ENCODE data around the gene PAK6.

The PAK6 gene

DNA sequence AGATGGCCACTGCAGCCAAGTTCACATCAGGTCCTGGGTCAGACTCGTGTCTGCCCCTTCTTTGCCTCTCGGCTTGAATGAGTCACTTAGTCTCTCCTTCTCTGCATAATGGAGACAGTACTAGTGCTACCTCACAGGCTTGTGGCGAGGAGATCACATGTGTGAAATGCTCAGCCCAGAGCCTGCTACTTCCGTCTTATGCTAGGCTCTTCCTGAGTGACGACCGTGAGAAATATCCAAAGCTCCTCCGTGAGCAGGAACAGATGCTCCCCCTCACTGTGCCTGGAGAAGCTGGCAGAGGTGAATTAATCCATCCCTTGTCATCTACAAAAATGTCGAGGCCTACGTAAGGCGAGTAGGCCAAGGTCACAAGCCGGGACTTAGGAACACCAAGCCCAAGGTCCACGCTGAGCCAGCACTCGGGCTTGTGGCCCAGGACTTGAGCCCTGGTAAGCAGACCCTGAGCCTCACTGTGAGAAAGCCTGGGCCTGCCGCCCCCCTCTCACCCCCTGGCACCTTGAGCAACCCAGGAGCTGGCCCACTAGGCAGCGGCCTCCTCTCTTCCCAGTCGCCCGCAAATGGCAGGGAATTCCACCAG is 17.9 kb downstream of the PAK6 start:
- no peak for DNase-seq

DNA sequence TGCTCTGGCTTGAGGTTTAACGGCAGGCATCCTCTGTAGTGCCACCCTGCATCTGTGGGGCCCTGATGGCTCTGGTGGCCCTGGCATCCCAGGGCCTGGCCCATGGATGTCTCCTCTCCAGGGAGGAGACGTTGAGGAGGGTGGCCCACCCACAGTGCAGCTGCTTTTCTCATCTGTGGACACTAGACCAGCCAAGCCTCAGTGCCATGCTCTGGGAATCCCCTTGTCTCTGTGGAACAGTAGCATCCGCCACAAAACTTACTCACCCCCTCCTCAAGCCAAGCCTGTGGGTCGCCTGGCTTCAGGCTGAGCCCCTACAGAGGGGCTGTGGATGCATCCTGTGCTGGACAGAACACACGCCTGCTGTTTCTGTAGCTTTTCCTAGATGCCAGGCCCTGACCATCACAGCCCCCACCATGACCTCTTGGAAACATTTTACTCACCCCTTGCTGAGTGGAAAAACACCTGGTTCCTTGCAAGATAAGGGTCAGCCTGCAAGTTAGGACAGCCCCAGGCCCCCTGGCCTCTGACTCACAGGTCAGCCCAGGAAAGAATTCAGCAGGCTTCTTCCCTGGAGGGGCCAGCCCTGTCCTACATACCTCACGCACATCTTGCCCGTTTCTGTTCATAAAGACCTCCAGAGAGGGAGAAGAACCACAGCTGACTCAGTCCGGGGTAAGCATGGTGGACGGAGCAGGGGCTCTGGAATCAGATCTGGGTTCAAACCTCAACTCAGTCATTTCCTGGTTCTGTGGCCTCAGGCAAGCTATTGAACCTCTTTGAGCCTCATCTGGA is 19.0 kb downstream of the PAK6 start:
- DNase-seq: no peak

DNA sequence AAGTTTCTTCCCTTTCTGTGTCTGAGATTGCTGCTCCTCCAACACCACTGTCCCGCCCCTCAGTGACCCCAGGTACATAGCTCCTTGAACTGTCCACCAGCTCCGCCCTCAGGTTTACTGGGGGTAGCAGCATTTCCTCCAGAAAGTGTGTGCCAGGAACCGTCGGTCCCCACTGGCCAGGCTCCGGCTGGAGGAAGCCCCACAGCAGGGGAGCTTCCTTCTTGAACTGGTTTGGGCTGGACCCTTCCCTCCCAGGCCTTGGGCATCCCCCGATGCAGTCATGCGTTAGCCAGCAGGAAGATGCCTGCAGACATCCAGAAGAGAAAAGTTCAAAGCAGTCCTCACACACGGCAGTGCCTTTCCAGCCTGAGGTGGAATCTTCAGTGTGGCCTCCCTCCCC is 19.7 kb downstream of the PAK6 start:
- DNase-seq: no peak

DNA sequence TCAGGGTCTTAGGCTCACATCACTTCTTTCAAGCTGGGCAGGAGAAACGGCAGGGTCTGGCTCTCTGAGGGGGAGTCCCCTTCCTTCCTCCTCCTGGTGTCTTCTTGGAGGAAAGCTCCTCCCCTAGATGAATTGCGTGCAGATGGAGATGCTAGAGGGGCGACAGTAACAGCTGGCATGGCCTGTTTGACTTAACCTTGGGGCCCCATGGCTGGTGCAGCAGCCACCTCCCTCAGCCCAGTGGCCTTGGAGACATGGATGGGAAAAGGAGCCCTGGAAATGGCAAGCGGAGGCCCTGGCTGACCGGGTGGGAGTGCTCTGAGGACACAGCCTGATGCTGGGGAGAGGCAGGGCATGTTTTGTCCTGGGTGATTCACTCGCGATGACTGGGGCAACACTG is 20.2 kb downstream of the PAK6 start:
- DNase-seq: no peak

DNA sequence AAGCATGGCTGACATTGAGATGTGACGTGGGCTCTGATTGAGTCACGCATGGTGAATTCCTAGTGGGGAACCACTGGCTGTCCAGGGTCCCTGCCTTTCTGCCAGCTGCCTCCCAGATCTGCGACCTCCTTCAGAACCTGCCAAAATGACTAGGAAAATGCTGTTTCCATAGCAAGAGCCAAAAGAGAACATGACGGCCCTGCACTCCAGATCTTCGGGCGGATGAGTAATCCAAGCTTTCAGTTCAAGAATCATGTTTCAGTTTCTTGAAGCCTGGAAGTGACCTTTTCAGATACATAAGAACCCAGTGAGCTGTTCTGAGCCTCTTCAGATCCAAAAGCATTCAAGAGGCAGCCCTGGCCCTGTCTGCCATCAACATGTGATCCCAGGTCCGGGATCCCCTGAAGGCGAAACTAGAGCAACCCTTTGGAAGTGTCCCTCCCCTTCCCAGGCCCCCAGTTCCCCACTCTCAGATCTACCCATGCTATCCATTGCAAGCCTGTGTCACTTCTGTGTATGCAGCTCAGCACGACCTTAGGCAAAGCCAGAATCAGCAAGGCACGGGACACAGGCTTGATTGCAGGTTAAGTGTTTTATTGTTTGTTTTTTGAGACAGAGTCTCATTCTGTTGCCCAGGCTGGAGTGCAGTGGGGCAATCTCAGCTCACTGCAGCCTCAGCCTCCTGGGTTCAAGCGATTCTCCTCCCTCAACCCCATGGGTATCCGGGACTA is 24.3 kb downstream of the PAK6 start:
- DNase-seq: no peak

DNA sequence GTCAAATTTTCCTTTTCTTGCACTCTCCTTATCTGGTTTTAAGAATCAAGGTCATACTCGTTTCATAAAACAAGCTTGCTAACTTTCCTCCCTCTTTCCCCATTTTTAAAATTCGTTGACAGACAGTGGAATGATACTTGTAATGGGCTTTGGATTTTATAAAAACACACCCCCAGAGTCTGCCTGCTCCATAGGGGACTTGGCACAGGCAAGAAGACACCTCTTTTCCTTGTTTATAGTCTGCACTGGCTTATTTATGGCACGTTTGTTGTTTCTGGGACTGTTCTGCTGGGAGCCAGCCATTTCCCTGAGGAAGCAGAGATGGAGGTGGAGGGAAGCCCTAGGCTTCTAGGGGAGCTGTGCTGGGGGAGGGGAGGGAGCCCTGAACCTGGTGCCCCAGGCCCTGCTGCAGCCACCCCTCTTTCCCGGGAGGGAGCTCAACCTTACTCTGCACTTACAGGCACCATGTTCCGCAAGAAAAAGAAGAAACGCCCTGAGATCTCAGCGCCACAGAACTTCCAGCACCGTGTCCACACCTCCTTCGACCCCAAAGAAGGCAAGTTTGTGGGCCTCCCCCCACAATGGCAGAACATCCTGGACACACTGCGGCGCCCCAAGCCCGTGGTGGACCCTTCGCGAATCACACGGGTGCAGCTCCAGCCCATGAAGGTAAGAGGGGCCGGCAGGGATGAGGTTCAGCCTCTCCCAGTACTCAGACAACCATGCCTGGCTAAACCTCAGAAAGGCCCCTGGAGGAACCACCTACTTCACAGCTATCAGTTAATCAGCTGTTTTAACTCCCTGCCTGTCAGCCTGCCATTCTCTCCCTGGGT is 25.7 kb downstream of the PAK6 start:
- DNase-seq: no peak

DNA sequence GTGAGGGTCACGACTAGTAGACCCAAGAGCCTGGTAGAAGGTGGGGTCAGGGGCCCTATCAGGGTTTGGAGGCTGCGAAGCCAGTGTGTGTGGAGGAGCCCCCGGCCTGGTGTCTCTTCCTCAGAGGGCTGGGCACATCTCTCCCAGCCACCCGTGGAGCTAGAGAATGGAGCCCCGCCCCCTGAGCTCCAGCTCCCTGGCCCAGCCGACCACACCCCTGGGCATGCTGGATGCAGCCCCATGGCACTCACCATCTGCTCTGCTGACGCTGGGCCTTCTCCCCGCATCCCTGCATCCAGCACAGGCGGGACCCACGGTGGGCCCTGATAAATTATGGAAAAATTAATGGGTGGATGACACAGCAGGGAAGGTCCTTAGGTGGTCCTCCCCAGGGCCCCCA is 26.5 kb downstream of the PAK6 start:
- no peak for DNase-seq

DNA sequence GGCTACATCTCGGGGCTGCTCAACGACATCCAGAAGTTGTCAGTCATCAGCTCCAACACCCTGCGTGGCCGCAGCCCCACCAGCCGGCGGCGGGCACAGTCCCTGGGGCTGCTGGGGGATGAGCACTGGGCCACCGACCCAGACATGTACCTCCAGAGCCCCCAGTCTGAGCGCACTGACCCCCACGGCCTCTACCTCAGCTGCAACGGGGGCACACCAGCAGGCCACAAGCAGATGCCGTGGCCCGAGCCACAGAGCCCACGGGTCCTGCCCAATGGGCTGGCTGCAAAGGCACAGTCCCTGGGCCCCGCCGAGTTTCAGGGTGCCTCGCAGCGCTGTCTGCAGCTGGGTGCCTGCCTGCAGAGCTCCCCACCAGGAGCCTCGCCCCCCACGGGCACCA is 27.0 kb downstream of the PAK6 start:
- DNase-seq: no peak

DNA sequence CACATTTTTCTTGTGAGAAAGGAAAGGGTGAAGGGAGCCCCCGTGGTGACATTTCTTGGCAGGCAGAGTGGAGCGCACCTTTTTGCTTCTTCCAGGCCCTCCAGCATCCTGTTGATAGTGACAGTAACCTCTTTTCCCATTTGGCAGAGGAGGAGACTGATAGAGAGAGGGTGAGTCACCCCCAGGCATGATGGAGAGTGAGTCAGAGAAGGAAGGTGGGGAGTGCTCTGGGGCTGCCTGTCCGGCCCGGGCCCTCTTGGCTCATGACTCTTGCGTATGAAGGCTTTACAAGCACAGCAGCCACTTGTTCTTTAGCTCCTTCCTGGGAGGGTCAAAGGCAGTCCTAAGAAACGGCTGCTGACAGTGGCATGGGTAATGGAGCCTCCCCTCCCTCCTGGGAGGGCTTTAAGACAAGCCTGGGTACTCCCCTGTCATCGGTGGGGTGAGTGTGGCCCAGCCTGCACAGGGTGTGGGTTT is 28.0 kb downstream of the PAK6 start:
- DNase-seq: no peak

DNA sequence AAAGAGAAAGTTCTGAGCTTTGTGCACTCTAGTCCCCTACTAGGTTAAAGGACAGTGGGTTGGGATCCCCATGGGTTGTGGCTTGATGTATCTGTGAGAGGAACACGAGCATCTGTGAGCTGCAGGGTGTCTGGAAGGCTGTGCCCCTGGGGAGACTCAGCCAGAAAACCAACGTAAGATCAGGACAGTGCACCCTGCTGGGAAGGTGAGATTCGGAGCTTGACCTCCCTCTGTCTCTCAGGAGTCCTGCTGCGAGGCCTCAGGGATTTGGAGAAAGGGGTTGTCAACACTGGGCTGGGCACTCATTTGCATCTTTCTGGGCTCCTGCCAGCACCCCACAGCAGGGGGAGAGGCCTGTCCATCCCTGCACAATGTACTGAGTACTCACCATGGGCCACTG is 28.8 kb downstream of the PAK6 start:
- DNase-seq: no peak

DNA sequence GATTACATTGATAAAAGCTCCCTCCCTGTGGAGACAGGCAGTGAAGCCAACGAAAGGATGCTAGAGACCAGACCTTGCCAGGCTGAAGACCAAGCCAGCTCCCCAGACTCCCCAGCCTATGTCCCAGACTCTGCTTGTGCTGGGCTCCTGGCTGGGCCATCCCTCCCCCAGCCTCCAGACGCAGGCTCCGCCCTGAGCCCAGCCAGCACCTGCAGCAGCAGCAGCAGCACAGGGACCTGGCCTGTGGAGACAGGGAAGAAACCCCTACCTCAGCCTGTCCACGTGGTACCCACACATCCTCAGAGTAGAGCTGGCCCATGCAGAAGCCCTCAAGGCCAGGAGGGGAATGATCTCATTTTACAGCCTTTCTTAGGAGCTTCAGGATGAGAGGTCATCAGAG is 30.7 kb downstream of the PAK6 start:
- DNase-seq: no peak

DNA sequence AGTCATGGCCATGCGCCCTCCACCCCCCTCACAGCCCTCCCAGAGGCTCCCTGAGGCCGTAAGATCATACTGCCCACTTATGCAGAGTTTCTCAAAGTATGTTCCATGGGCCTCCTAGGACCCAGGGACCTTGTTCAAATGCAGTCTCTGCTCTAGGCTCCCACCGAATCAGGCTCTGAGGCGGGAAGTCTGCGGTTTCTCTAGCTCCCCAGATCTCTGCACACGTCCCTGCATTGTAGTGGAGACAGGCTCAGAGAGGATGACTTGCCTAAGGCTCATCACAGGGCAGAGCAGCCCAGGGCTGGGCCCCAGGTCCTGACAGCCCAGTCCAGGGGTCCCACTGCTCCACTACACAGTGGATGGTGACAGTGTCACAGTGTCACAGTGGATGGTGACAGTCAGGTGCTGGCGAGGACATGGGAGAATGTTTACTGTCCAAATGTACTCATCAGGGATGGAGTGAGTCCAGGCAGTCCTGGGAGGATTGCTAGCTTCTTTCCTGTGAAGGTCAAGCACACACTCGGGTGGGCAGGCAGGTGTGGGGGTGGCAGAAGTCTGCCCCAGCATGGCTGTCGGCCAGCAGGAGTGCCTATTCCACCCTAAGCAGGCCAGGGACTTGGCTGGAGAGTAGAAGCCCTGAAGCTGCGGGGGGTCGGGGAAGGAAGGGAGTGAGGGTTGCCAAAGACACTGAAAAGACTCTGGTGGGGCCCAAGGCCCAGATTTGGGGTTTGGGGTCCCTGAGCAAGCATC is 31.6 kb downstream of the PAK6 start:
- DNase-seq: no peak

DNA sequence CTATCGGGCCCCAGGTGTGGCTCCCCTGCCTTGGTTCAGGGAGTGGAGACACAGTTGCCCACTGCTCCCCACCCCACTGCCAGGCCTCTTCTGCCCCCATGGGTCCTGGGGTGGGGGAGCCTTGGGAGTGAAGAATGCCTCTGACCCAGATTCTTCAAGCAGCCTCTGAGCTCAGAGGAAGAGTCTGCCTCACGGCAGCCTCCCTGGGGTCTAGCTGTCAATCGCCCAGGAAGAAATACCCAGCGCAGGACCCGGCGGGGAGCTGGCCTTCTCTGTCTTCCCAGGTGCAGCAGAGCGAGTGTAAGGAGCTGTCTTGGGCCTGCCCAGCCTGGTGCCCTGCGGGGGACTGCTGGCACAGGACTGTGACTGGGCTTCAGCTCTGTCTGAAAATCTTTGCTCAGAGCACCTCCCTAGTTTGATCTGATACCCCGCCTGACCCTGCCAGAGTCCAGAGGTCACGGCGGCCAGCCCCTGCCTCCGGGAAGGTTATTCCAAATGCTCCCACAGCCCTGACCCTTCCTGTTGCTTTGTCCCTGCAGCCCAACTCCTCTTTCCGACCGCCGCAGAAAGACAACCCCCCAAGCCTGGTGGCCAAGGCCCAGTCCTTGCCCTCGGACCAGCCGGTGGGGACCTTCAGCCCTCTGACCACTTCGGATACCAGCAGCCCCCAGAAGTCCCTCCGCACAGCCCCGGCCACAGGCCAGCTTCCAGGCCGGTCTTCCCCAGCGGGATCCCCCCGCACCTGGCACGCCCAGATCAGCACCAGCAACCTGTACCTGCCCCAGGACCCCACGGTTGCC is 33.0 kb downstream of the PAK6 start:
- DNase-seq: no peak

DNA sequence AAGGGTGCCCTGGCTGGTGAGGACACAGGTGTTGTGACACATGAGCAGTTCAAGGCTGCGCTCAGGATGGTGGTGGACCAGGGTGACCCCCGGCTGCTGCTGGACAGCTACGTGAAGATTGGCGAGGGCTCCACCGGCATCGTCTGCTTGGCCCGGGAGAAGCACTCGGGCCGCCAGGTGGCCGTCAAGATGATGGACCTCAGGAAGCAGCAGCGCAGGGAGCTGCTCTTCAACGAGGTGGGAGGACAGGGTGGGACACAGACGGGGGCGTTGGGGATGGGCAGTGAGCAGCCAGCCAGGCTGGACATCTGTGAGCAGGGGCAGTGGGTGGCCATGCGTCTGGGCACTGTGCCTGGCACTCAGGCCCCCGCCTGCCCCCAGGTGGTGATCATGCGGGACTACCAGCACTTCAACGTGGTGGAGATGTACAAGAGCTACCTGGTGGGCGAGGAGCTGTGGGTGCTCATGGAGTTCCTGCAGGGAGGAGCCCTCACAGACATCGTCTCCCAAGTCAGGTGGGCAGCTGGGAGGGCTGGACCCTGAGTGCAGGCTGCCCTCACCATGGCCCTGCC is 33.7 kb downstream of the PAK6 start:
- no peak for DNase-seq

DNA sequence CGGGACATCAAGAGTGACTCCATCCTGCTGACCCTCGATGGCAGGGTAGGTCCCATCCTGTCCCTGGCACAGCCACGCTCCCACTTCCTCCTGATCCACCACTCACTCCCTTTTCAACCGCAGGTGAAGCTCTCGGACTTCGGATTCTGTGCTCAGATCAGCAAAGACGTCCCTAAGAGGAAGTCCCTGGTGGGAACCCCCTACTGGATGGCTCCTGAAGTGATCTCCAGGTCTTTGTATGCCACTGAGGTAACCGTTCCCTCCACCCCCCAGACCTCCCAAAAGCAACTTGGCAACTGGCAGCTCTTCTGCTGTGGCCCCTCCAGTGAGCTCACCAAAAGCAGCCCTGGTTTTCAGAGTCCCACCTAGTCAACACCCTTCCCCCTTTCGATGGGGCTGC is 34.6 kb downstream of the PAK6 start:
- DNase-seq: no peak

DNA sequence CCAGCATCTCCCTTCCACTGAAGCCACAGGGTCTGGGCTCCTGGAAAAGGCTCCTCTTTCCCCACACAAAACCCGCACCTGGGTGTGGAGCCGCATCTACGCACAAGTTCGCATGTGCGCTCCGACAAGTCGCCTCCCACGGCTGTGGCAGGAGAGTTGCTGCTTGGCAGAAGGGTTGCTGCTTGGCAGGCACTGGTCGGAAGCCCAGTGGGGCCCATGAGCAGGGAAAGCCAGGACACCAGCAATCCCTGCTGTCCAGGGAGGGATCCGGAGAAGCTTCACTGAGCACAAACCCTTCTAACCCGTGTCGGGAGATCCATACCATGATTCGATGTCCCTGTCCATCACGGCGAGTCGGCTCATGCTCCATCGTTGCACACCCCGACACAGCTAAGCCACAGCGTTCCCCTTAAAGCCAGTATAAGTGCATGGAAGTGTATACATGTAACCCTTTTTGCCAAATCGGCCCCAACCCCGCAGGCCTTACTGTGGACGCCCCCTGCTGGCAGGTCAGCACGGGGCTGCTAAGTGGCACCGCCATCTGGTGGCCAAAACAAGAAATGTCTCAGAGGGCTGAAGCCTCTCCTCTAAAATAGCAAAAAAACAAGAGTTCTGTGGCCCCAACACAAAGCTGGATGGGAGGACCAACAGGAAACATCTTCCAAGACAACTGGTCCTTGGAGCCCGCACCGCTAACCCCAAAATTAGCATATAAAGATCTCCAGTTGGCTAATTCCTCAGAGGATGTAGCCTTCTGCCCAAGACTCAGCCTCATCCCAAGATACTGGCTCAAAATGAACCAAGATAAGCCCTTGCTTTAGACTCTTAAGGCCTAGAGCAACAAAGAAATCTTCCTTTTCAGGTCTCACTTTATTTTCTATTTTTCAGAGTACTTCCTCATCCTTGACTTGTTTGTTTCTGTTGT is 35.7 kb downstream of the PAK6 start:
- DNase-seq: peak; percentile 88

DNA sequence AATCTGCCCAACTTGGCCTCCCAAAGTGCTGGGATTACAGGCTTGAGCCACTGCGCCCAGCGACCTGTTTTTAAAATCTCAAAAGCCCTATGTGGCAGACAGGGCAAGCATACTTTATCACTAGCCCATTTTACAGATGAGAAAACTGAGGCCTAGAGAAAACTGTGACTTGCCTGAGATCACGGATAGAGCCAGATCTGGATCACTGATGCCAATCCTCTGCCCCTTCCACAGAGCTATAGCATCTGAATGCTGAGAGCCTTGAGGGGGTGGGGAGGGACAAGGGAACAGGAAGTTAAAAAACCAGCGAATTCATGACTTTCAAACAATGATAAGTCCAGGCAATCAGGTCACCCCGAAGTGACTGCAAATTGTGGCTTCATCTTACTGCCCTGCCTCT is 36.7 kb downstream of the PAK6 start:
- DNase-seq: no peak

DNA sequence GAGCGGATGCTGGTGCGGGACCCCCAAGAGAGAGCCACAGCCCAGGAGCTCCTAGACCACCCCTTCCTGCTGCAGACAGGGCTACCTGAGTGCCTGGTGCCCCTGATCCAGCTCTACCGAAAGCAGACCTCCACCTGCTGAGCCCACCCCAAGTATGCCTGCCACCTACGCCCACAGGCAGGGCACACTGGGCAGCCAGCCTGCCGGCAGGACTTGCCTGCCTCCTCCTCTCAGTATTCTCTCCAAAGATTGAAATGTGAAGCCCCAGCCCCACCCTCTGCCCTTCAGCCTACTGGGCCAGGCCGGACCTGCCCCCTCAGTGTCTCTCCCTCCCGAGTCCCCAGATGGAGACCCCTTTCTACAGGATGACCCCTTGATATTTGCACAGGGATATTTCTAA is 37.1 kb downstream of the PAK6 start:
- no peak for DNase-seq

DNA sequence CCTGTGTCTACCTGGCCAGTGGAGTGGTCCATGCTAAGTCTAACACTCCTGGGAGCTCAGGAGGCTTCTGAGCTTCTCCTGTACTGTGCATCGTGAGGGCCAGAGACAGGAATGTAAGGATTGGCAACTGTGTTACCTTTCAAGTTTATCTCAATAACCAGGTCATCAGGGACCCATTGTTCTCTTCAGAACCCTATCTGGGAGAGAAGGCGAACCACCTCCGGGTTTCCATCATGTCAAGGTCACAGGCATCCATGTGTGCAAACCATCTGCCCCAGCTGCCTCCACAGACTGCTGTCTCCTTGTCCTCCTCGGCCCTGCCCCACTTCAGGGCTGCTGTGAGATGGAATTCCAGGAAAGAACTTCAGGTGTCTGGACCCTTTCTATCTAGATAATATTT is 38.1 kb downstream of the PAK6 start:
- no peak for DNase-seq

DNA sequence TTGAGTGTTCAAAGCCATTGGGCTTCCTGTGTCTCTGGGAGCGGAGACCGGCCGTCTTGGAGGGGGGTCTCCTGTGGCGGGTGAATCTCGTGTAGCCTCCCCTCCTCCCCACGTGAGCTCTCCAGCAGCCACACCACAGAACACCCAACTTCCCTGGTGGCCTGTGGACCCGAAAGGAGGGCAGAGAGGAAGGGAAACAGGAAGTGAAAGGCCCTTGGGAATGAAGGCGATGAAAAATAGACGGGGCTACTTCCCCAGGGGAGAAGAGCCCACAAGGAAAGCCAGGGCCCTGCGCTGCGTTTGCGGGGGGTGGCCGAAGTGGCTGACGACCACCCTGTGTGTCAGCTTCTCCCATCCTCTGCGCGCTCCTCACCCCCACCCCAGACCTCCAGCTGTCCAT is 38.6 kb downstream of the PAK6 start:
- DNase-seq: no peak

All from activated CD4-positive, alpha-beta T cell treated with anti-CD3 and anti-CD28 coated beads, Interleukin-2, amount 50 U/mL, for 16 hours (primary cell).